Germinal center (tissue), 1 donor: ENCODE results near the gene AP2A2.

Source experiments
- DNase-seq: peaks from one replicate; pipeline ENCODE4 v3.0.0; 2012; ENCODE audit warnings: mixed read lengths, low spot score

The AP2A2 gene

GRCh38 chr11:1030086-1030485 lies 104.4 kb downstream of the AP2A2 start:
- DNase-seq: no peak

- no peak for DNase-seq
These were observed 104.9 kb downstream of the AP2A2 start for GRCh38 chr11:1030556-1030955.

GRCh38 chr11:1031121-1031899 lies 105.6 kb downstream of the AP2A2 start:
- no peak for DNase-seq

- no peak for DNase-seq
These were observed 106.7 kb downstream of the AP2A2 start for GRCh38 chr11:1032310-1032891.

- DNase-seq: no peak
These were observed 107.5 kb downstream of the AP2A2 start for GRCh38 chr11:1033016-1033798.

- DNase-seq: no peak
These were observed 108.3 kb downstream of the AP2A2 start for GRCh38 chr11:1034001-1034400.

GRCh38 chr11:1034456-1035295 lies 109.0 kb downstream of the AP2A2 start:
- no peak for DNase-seq

GRCh38 chr11:1035577-1036283 lies 110.1 kb downstream of the AP2A2 start:
- DNase-seq: no peak

GRCh38 chr11:1036303-1036923 lies 110.7 kb downstream of the AP2A2 start, which contains the start of gene MUC6:
Gene MUC6 (minus strand): TSS chr11:1036718. CDS start chr11:1036655, 63 bp downstream.
- DNase-seq: no peak

GRCh38 chr11:1036931-1037330 lies 111.3 kb downstream of the AP2A2 start:
- no peak for DNase-seq

- DNase-seq: no peak
These were observed 111.9 kb downstream of the AP2A2 start for GRCh38 chr11:1037506-1038055.

- no peak for DNase-seq
These were observed 112.7 kb downstream of the AP2A2 start for GRCh38 chr11:1038361-1038760.

GRCh38 chr11:1038921-1039320 lies 113.3 kb downstream of the AP2A2 start:
- DNase-seq: no peak

- no peak for DNase-seq
These were observed 114.1 kb downstream of the AP2A2 start for GRCh38 chr11:1039481-1040427.

- DNase-seq: no peak
These were observed 114.9 kb downstream of the AP2A2 start for GRCh38 chr11:1040428-1041148.

GRCh38 chr11:1041149-1041467 lies 115.4 kb downstream of the AP2A2 start:
- DNase-seq: no peak

GRCh38 chr11:1041471-1041870 lies 115.8 kb downstream of the AP2A2 start:
- no peak for DNase-seq

- no peak for DNase-seq
These were observed 116.4 kb downstream of the AP2A2 start for GRCh38 chr11:1041936-1042608.
